HepG2 (cell line): Measurements from ENCODE around the gene HTRA2. TPM values are rescaled to one million over a fixed set of nuclear protein-coding genes. Genes with fewer than 3 reads are reported as not detected.

Experiments used
- JDP2 ChIP-seq: sonication (generic); formaldehyde crosslinking; IDR thresholded peaks from 2 replicates; pipeline ENCODE4 v1.8.1; 2022; ENCODE audit warnings: missing genetic modification reagents, borderline replicate concordance
- PPARG ChIP-seq: conservative IDR thresholded peaks from 2 replicates; pipeline ENCODE4 v1.6.1; 2016; ENCODE audit warnings: missing biosample characterization, missing genetic modification reagents
- RBM39 ChIP-seq: fragments of 200-400 bp; formaldehyde crosslinking; IDR thresholded peaks from one replicate; pipeline ENCODE4 v1.6.1; 2018; ENCODE audit warnings: antibody characterized with exemption, mild to moderate bottlenecking, low read depth, low read length; ENCODE audit not compliant: poor library complexity, severe bottlenecking
- RERE ChIP-seq: IDR thresholded peaks from 2 replicates; pipeline ENCODE4 v1.6.1; 2016; ENCODE audit warnings: low read depth, missing genetic modification reagents, missing compliant biosample characterization
- SOX6 ChIP-seq, 2 experiments: fragments of 450-650 bp in 1 of 2; sonication (generic) in 1 of 2; formaldehyde crosslinking in 1 of 2; IDR thresholded peaks; 2 replicates each; pipeline versions ENCODE4 v1.4.0 to v1.6.1; 2017 to 2020; ENCODE audit warnings: antibody characterized with exemption in 1 of 2, mild to moderate bottlenecking in 1 of 2, missing genetic modification reagents in 1 of 2
- U2AF2 ChIP-seq: fragments of 200-400 bp; formaldehyde crosslinking; IDR thresholded peaks from 2 replicates; pipeline ENCODE4 v1.6.1; 2017; ENCODE audit warnings: low read depth, mild to moderate bottlenecking, low read length
- ZBTB40 ChIP-seq, 2 experiments: fragments of 450-650 bp in 1 of 2; sonication (generic) in 1 of 2; formaldehyde crosslinking in 1 of 2; IDR thresholded peaks; 2 replicates each; pipeline versions ENCODE4 v1.6.1 to v1.8.0; 2016 to 2022; ENCODE audit warnings: antibody characterized with exemption in 1 of 2, mild to moderate bottlenecking in 1 of 2, missing genetic modification reagents in 1 of 2
- ZNF329 ChIP-seq: sonication (generic); formaldehyde crosslinking; IDR thresholded peaks from 2 replicates; pipeline ENCODE4 v1.9.0; 2021; ENCODE audit warnings: low read depth, mild to moderate bottlenecking, missing genetic modification reagents
- ZUFSP ChIP-seq: sonication (generic); formaldehyde crosslinking; IDR thresholded peaks from 2 replicates; pipeline ENCODE4 v1.9.0; 2021; ENCODE audit warnings: missing genetic modification reagents, mild to moderate bottlenecking, borderline replicate concordance
- polyA plus RNA-seq, 8 experiments: library from polyadenylated mRNA; depleted of rRNA in 3 of 8; stranded (reverse) in 7 of 8; unstranded in 1 of 8; fragments of >200 nt; fragmentation: Illumina TruSeq in 4 of 8; extraction: Trizol in 4 of 8; gene quantifications; 2 replicates each; pipeline versions ENCODE4 v1.2.1 to v1.2.3, GENCODE V29; 2011 to 2016; ENCODE audit warnings: low read depth in 4 of 8, missing spikeins in 1 of 8, mixed read lengths in 1 of 8; ENCODE audit not compliant: insufficient read depth in 1 of 8
- total RNA-seq, 5 experiments: library from RNA; depleted of rRNA; stranded (reverse); fragments of >200 nt; fragmentation: Illumina TruSeq; extraction: Trizol; gene quantifications; 2 replicates each; pipeline ENCODE4 v1.2.3, GENCODE V29; 2016; ENCODE audit warnings: low read depth in 1 of 5

The HTRA2 gene
- total and polyA plus RNA-seq, 2 of the 13 experiments (the other 11 are each of a cell fraction or from before 2014, with no cell fraction given) = 47.7 to 50.3 TPM

GRCh38 chr2:74548285-74548899 lies 18.7 kb downstream of the HTRA2 start (continued):
- TF ChIP-seq RERE (no peak), JDP2 (CRISPR knock-in tag) (no peak), U2AF2 (no peak), PPARG (CRISPR knock-in tag) (no peak), ZNF329 (CRISPR knock-in tag) (0 out of 2 replicates have a peak, but pooled peaks have one; percentile 37), ZUFSP (CRISPR knock-in tag) (no peak), SOX6 (IDR thresholded peaks at IDR 0.05) (no peak), SOX6 (CRISPR knock-in tag; IDR thresholded peaks at IDR 0.05) (peak; percentile 42; the same call in 1 of the 2 replicates), RBM39 (no peak), ZBTB40 (IDR thresholded peaks at IDR 0.05) (no peak), ZBTB40 (CRISPR knock-in tag; IDR thresholded peaks at IDR 0.05) (0 out of 2 replicates have a peak, but pooled peaks have one; percentile 13)
